IPS DF 4.7 (cell line): Measurements from ENCODE around the gene MYOM1.
A peak's percentile ranks its signal among the peaks of the same experiment; 100 is the strongest.

Experiments
- DNase-seq: peaks from one replicate; pipeline ENCODE4 v3.0.0-alpha.2; 2013; ENCODE audit warnings: low spot score; ENCODE audit errors: extremely low read depth

Gene MYOM1

GRCh38 chr18:3250237-3251107 lies 30.7 kb upstream of the MYOM1 start:
- DNase-seq: no peak

- no peak for DNase-seq
Measured at GRCh38 chr18:3248658-3249359, 29.0 kb upstream of the MYOM1 start.

GRCh38 chr18:3248062-3248657 lies 28.4 kb upstream of the MYOM1 start:
- DNase-seq: no peak

GRCh38 chr18:3247240-3248061 lies 27.7 kb upstream of the MYOM1 start, which contains the start of gene MYL12A:
MYL12A (plus strand) TSS chr18:3247801; CDS start chr18:3253248, 5,447 bp downstream.
- DNase-seq: peak; percentile 90

GRCh38 chr18:3246635-3247239 lies 27.0 kb upstream of the MYOM1 start:
- no peak for DNase-seq

GRCh38 chr18:3245853-3246634 lies 26.3 kb upstream of the MYOM1 start:
- no peak for DNase-seq

- no peak for DNase-seq
Measured at GRCh38 chr18:3245185-3245564, 25.4 kb upstream of the MYOM1 start.

GRCh38 chr18:3238742-3239141 lies 19.0 kb upstream of the MYOM1 start:
- no peak for DNase-seq

GRCh38 chr18:3236470-3236869 lies 16.7 kb upstream of the MYOM1 start:
- DNase-seq: no peak

- DNase-seq: no peak
Measured at GRCh38 chr18:3235846-3236245, 16.1 kb upstream of the MYOM1 start.

- no peak for DNase-seq
Measured at GRCh38 chr18:3234457-3234856, 14.7 kb upstream of the MYOM1 start.

- no peak for DNase-seq
Measured at GRCh38 chr18:3233433-3234168, 13.8 kb upstream of the MYOM1 start.

GRCh38 chr18:3233004-3233403 lies 13.2 kb upstream of the MYOM1 start:
- no peak for DNase-seq

- no peak for DNase-seq
Measured at GRCh38 chr18:3230401-3231334, 10.9 kb upstream of the MYOM1 start.

- DNase-seq: no peak
Measured at GRCh38 chr18:3226048-3226447, 6.3 kb upstream of the MYOM1 start.

- no peak for DNase-seq
Measured at GRCh38 chr18:3225588-3225987, 5.8 kb upstream of the MYOM1 start.

- no peak for DNase-seq
Measured at GRCh38 chr18:3224223-3224622, 4.5 kb upstream of the MYOM1 start.

- DNase-seq: no peak
Measured at GRCh38 chr18:3223356-3223755, 3.6 kb upstream of the MYOM1 start.
